HepG2 (cell line): Measurements from ENCODE around the gene AKAIN1. TPM values are rescaled to one million over a fixed set of nuclear protein-coding genes. Genes with fewer than 3 reads are reported as not detected.

Source experiments
- CREB3 ChIP-seq: sonication (generic); formaldehyde crosslinking; IDR thresholded peaks from 2 replicates; pipeline ENCODE4 v1.5.0; 2020; ENCODE audit warnings: missing genetic modification reagents
- FOXO1 ChIP-seq: sonication (generic); formaldehyde crosslinking; IDR thresholded peaks from 2 replicates; pipeline ENCODE4 v1.4.0; 2020; ENCODE audit warnings: missing genetic modification reagents
- HOXD1 ChIP-seq: sonication (generic); formaldehyde crosslinking; IDR thresholded peaks from 2 replicates; pipeline ENCODE4 v1.5.0; 2020; ENCODE audit warnings: missing genetic modification reagents
- IRX3 ChIP-seq: sonication (generic); formaldehyde crosslinking; IDR thresholded peaks from 2 replicates; pipeline ENCODE4 v1.8.1; 2023; ENCODE audit warnings: mild to moderate bottlenecking, low read depth, missing genetic modification reagents, borderline replicate concordance
- ISL2 ChIP-seq: sonication (generic); formaldehyde crosslinking; IDR thresholded peaks from 2 replicates; pipeline ENCODE4 v1.5.0; 2020; ENCODE audit warnings: missing genetic modification reagents
- MTA1 ChIP-seq: sonication (generic); formaldehyde crosslinking; IDR thresholded peaks from 2 replicates; pipeline ENCODE4 v1.4.0; 2020; ENCODE audit warnings: missing genetic modification reagents, mild to moderate bottlenecking, borderline replicate concordance
- RXRA ChIP-seq: sonication (generic); formaldehyde crosslinking; IDR thresholded peaks from 2 replicates; pipeline ENCODE4 v1.5.1; 2020; ENCODE audit warnings: missing genetic modification reagents
- TFAP4 ChIP-seq: sonication (generic); IDR thresholded peaks from 2 replicates; pipeline ENCODE4 v1.6.1; 2016; ENCODE audit warnings: low read depth, borderline replicate concordance
- XBP1 ChIP-seq: sonication (generic); formaldehyde crosslinking; IDR thresholded peaks from 2 replicates; pipeline ENCODE4 v1.5.0; 2020; ENCODE audit warnings: missing genetic modification reagents
- ZFAT ChIP-seq: sonication (generic); formaldehyde crosslinking; conservative IDR thresholded peaks from 2 replicates; pipeline ENCODE4 v1.8.1; 2023; ENCODE audit warnings: missing genetic modification reagents, inconsistent platforms
- ZGPAT ChIP-seq: IDR thresholded peaks from 2 replicates; pipeline ENCODE4 v1.6.1; 2016; ENCODE audit warnings: mild to moderate bottlenecking
- ZMAT3 ChIP-seq: sonication (generic); formaldehyde crosslinking; conservative IDR thresholded peaks from 2 replicates; pipeline ENCODE4 v1.7.0; 2021; ENCODE audit warnings: missing genetic modification reagents
- ZNF160 ChIP-seq: sonication (generic); formaldehyde crosslinking; IDR thresholded peaks from 2 replicates; pipeline ENCODE4 v1.8.0; 2022; ENCODE audit warnings: mild to moderate bottlenecking, inconsistent platforms, missing genetic modification reagents
- ZNF232 ChIP-seq: sonication (generic); formaldehyde crosslinking; IDR thresholded peaks from 2 replicates; pipeline ENCODE4 v1.4.0; 2020; ENCODE audit warnings: missing genetic modification reagents, borderline replicate concordance
- ZNF274 ChIP-seq: sonication (generic); formaldehyde crosslinking; IDR thresholded peaks from 2 replicates; pipeline ENCODE4 v1.5.1; 2020; ENCODE audit warnings: mild to moderate bottlenecking, missing genetic modification reagents
- ZNF501 ChIP-seq: sonication (generic); formaldehyde crosslinking; IDR thresholded peaks from 2 replicates; pipeline ENCODE4 v1.5.1; 2020; ENCODE audit warnings: mild to moderate bottlenecking, moderate library complexity, missing genetic modification reagents
- ZNF564 ChIP-seq: sonication (generic); formaldehyde crosslinking; IDR thresholded peaks from 2 replicates; pipeline ENCODE4 v1.8.1; 2023; ENCODE audit warnings: mild to moderate bottlenecking, missing genetic modification reagents
- ZNF790 ChIP-seq: sonication (generic); formaldehyde crosslinking; IDR thresholded peaks from 2 replicates; pipeline ENCODE4 v1.8.0; 2022; ENCODE audit warnings: missing genetic modification reagents, mild to moderate bottlenecking, borderline replicate concordance
- ZNF891 ChIP-seq: sonication (generic); formaldehyde crosslinking; IDR thresholded peaks from 2 replicates; pipeline ENCODE4 v1.5.0; 2020; ENCODE audit warnings: mild to moderate bottlenecking, missing genetic modification reagents
- ZSCAN21 ChIP-seq: sonication (generic); formaldehyde crosslinking; IDR thresholded peaks from 2 replicates; pipeline ENCODE4 v1.8.0; 2022; ENCODE audit warnings: mild to moderate bottlenecking, missing genetic modification reagents, moderate library complexity, borderline replicate concordance
- ZSCAN25 ChIP-seq: sonication (generic); formaldehyde crosslinking; IDR thresholded peaks from 2 replicates; pipeline ENCODE4 v1.8.0; 2022; ENCODE audit warnings: mild to moderate bottlenecking, missing genetic modification reagents
- polyA plus RNA-seq, 8 experiments: library from polyadenylated mRNA; depleted of rRNA in 3 of 8; stranded (reverse) in 7 of 8; unstranded in 1 of 8; fragments of >200 nt; fragmentation: Illumina TruSeq in 4 of 8; extraction: Trizol in 4 of 8; gene quantifications; 2 replicates each; pipeline versions ENCODE4 v1.2.1 to v1.2.3, GENCODE V29; 2011 to 2016; ENCODE audit warnings: low read depth in 4 of 8, missing spikeins in 1 of 8, mixed read lengths in 1 of 8; ENCODE audit not compliant: insufficient read depth in 1 of 8
- total RNA-seq, 5 experiments: library from RNA; depleted of rRNA; stranded (reverse); fragments of >200 nt; fragmentation: Illumina TruSeq; extraction: Trizol; gene quantifications; 2 replicates each; pipeline ENCODE4 v1.2.3, GENCODE V29; 2016; ENCODE audit warnings: low read depth in 1 of 5
- TF ChIP-seq, protein P1 (sequence below): sonication (generic); formaldehyde crosslinking; IDR thresholded peaks from 2 replicates; pipeline ENCODE4 v1.4.0; 2020; ENCODE audit warnings: missing genetic modification reagents; ENCODE audit errors: not compliant biosample characterization
- TF ChIP-seq, protein P2 (sequence below): sonication (generic); formaldehyde crosslinking; IDR thresholded peaks from 2 replicates; pipeline ENCODE4 v1.4.0; 2020; ENCODE audit warnings: missing genetic modification reagents

Gene AKAIN1
- total and polyA plus RNA-seq, 2 of the 13 experiments (the other 11 are each of a cell fraction or from before 2014, with no cell fraction given), result not detected

DNA sequence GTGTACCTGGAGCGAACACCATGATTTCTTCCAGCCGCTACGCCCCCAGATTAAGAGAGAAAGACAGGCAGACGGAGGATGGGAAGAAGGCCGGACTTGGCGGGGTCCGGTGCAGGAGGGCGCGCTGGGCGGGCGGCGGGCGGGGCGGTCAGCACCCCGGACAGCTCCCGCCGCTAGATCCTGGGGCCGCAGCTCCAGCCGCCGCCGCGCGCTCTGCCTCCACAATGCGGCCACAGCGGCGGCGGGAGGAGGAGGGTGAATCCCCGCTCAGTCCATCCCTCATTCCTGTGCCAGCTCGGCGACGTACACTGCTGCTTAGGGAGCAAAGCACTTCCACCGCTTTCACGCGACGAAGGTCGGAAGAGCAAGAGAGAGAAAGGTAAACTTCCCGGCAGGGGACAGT is at the start of gene AKAIN1 (continued):
- peak; percentile 40; the same call in 1 of the 2 replicates for TF ChIP-seq ZNF891 (CRISPR knock-in tag)
- TF ChIP-seq ZMAT3 (CRISPR knock-in tag), result peak; percentile 88
- TF ChIP-seq ZGPAT (CRISPR knock-in tag), result peak; percentile 56; the same call in 1 of the 2 replicates
- TF ChIP-seq IRX3, result 0 out of 2 replicates have a peak, but pooled peaks have one; percentile 32
- peak; percentile 55; the same call in 1 of the 2 replicates for TF ChIP-seq ZNF790 (CRISPR knock-in tag)
- peak; percentile 61; the same call in 1 of the 2 replicates for TF ChIP-seq ZNF274 (CRISPR knock-in tag)
- TF ChIP-seq ZNF160 (CRISPR knock-in tag), result peak; percentile 78
- peak; percentile 91 for TF ChIP-seq HOXD1
- TF ChIP-seq, protein P1, sequence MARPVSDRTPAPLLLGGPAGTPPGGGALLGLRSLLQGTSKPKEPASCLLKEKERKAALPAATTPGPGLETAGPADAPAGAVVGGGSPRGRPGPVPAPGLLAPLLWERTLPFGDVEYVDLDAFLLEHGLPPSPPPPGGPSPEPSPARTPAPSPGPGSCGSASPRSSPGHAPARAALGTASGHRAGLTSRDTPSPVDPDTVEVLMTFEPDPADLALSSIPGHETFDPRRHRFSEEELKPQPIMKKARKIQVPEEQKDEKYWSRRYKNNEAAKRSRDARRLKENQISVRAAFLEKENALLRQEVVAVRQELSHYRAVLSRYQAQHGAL, result peak; percentile 90
- no peak for TF ChIP-seq RXRA
- TF ChIP-seq ISL2, result peak; percentile 63
- 0 out of 2 replicates have a peak, but pooled peaks have one; percentile 28 for TF ChIP-seq ZFAT
- peak; percentile 96; the same call in 1 of the 2 replicates for TF ChIP-seq ZNF232
- TF ChIP-seq ZSCAN21, result peak; percentile 79
- TF ChIP-seq ZNF564, result peak; percentile 98
- TF ChIP-seq ZSCAN25, result peak; percentile 64; the same call in 1 of the 2 replicates
- TF ChIP-seq ZNF501 (CRISPR knock-in tag), result peak; percentile 30; the same call in 1 of the 2 replicates
- TF ChIP-seq CREB3 (CRISPR knock-in tag), result peak; percentile 72; the same call in 1 of the 2 replicates
- TF ChIP-seq XBP1 (CRISPR knock-in tag), result peak; percentile 71; the same call in 1 of the 2 replicates
- no peak for TF ChIP-seq TFAP4
- TF ChIP-seq, protein P2, sequence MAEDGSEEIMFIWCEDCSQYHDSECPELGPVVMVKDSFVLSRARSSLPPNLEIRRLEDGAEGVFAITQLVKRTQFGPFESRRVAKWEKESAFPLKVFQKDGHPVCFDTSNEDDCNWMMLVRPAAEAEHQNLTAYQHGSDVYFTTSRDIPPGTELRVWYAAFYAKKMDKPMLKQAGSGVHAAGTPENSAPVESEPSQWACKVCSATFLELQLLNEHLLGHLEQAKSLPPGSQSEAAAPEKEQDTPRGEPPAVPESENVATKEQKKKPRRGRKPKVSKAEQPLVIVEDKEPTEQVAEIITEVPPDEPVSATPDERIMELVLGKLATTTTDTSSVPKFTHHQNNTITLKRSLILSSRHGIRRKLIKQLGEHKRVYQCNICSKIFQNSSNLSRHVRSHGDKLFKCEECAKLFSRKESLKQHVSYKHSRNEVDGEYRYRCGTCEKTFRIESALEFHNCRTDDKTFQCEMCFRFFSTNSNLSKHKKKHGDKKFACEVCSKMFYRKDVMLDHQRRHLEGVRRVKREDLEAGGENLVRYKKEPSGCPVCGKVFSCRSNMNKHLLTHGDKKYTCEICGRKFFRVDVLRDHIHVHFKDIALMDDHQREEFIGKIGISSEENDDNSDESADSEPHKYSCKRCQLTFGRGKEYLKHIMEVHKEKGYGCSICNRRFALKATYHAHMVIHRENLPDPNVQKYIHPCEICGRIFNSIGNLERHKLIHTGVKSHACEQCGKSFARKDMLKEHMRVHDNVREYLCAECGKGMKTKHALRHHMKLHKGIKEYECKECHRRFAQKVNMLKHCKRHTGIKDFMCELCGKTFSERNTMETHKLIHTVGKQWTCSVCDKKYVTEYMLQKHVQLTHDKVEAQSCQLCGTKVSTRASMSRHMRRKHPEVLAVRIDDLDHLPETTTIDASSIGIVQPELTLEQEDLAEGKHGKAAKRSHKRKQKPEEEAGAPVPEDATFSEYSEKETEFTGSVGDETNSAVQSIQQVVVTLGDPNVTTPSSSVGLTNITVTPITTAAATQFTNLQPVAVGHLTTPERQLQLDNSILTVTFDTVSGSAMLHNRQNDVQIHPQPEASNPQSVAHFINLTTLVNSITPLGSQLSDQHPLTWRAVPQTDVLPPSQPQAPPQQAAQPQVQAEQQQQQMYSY, result peak; percentile 69
- TF ChIP-seq FOXO1 (CRISPR knock-in tag), result peak; percentile 54; the same call in 1 of the 2 replicates
- no peak for TF ChIP-seq MTA1 (CRISPR knock-in tag)
